Urothelium cell line (cell line): Measurements from ENCODE around the gene PREX1.
A peak's percentile ranks its signal among the peaks of the same experiment; 100 is the strongest.
"Not testable (repeated sequence)": the region's sequence is repeated elsewhere in the genome, so short reads cannot be mapped to it uniquely, and the experiment has no call there.

Source experiments
- DNase-seq: peaks from one replicate; pipeline ENCODE4 v3.0.0; 2011; ENCODE audit warnings: low spot score, mixed read lengths
- FAIRE-seq: peaks from 2 replicates; lab custom pipeline; 2011; peaks lifted over from hg19 to GRCh38; lab: Jason Lieb, UNC

Gene PREX1

GRCh38 chr20:48759631-48760245 is 68.1 kb downstream of the PREX1 start:
- DNase-seq = no peak
- no peak for FAIRE-seq

- DNase-seq (no peak), FAIRE-seq (no peak)
These were observed 69.5 kb downstream of the PREX1 start for GRCh38 chr20:48758206-48758820.

GRCh38 chr20:48756774-48757173 is 71.0 kb downstream of the PREX1 start:
- FAIRE-seq = not testable (repeated sequence)

GRCh38 chr20:48754292-48754691 is 73.5 kb downstream of the PREX1 start:
- DNase-seq = no peak

More at GRCh38 chr20:48756774-48757173, 71.0 kb downstream of the PREX1 start:
- DNase-seq = not testable (repeated sequence)

GRCh38 chr20:48752963-48753362 is 74.8 kb downstream of the PREX1 start:
- FAIRE-seq = no peak
- no peak for DNase-seq

More at GRCh38 chr20:48754292-48754691, 73.5 kb downstream of the PREX1 start:
- FAIRE-seq = no peak

- no peak for FAIRE-seq
These were observed 75.9 kb downstream of the PREX1 start for GRCh38 chr20:48751871-48752270.

GRCh38 chr20:48750941-48751635 is 76.7 kb downstream of the PREX1 start:
- no peak for FAIRE-seq
- DNase-seq = no peak

More at GRCh38 chr20:48751871-48752270, 75.9 kb downstream of the PREX1 start:
- no peak for DNase-seq

GRCh38 chr20:48750376-48750775 is 77.4 kb downstream of the PREX1 start:
- FAIRE-seq (no peak), DNase-seq (no peak)

- DNase-seq (no peak), FAIRE-seq (no peak)
These were observed 78.4 kb downstream of the PREX1 start for GRCh38 chr20:48749437-48749836.

- no peak for FAIRE-seq
- no peak for DNase-seq
These were observed 79.2 kb downstream of the PREX1 start for GRCh38 chr20:48748556-48748955.

- no peak for FAIRE-seq
- DNase-seq = no peak
These were observed 79.9 kb downstream of the PREX1 start for GRCh38 chr20:48747840-48748414.

GRCh38 chr20:48745330-48745729 is 82.5 kb downstream of the PREX1 start:
- no peak for DNase-seq
- FAIRE-seq = no peak

GRCh38 chr20:48744515-48744914 is 83.3 kb downstream of the PREX1 start:
- FAIRE-seq (no peak), DNase-seq (no peak)

- DNase-seq = no peak
- no peak for FAIRE-seq
These were observed 84.0 kb downstream of the PREX1 start for GRCh38 chr20:48743807-48744206.

GRCh38 chr20:48742912-48743680 is 84.7 kb downstream of the PREX1 start:
- DNase-seq (no peak), FAIRE-seq (no peak)

- FAIRE-seq = no peak
- no peak for DNase-seq
These were observed 85.6 kb downstream of the PREX1 start for GRCh38 chr20:48742233-48742632.

- no peak for DNase-seq
- FAIRE-seq = no peak
These were observed 86.1 kb downstream of the PREX1 start for GRCh38 chr20:48741669-48742068.

GRCh38 chr20:48740712-48741111 is 87.1 kb downstream of the PREX1 start:
- DNase-seq (no peak), FAIRE-seq (no peak)

GRCh38 chr20:48740292-48740649 is 87.5 kb downstream of the PREX1 start:
- FAIRE-seq (no peak), DNase-seq (no peak)

GRCh38 chr20:48739395-48740291 is 88.2 kb downstream of the PREX1 start:
- no peak for DNase-seq
- FAIRE-seq = peak; percentile 5
